HCT116 (cell line): ENCODE results near the gene STK17A.

Source experiments
- CTCF ChIP-seq, 3 experiments: fragments of 200-600 bp in 1 of 3; sonication (generic) in 1 of 3; IDR thresholded peaks in 2 of 3; conservative IDR thresholded peaks in 1 of 3; 2 replicates each; pipeline ENCODE4 v1.5.1; 2012 to 2017; ENCODE audit warnings: low read depth in 2 of 3, low read length in 2 of 3, antibody characterized with exemption in 1 of 3, borderline replicate concordance in 1 of 3, control low read depth in 1 of 3, mild to moderate bottlenecking in 1 of 3, mixed read lengths in 1 of 3, mixed run types in 1 of 3, moderate library complexity in 1 of 3; ENCODE audit not compliant: insufficient read depth in 1 of 3
- EZH2 ChIP-seq: fragments of 200-600 bp; sonication (generic); IDR thresholded peaks from 2 replicates; pipeline ENCODE4 v1.6.1; 2017; ENCODE audit warnings: antibody characterized with exemption, mixed run types
- MAX ChIP-seq: IDR thresholded peaks from 2 replicates; pipeline ENCODE4 v1.6.1; 2012
- POLR2A ChIP-seq: IDR thresholded peaks from 2 replicates; pipeline ENCODE4 v1.7.0; 2011; ENCODE audit warnings: borderline replicate concordance; ENCODE audit not compliant: insufficient read depth, insufficient read length; ENCODE audit errors: extremely low read depth
- POLR2AphosphoS5 ChIP-seq: IDR thresholded peaks from 2 replicates; pipeline ENCODE4 v1.6.1; 2011; ENCODE audit warnings: mild to moderate bottlenecking, low read depth, low read length, moderate library complexity
- YY1 ChIP-seq: IDR thresholded peaks from 2 replicates; pipeline ENCODE4 v1.6.1; 2011; ENCODE audit warnings: low read length, low read depth, moderate library complexity, mild to moderate bottlenecking; ENCODE audit not compliant: insufficient replicate concordance; ENCODE audit errors: extremely low read depth
- ZFX ChIP-seq: fragments of 450-650 bp; IDR thresholded peaks from 2 replicates; pipeline ENCODE4 v1.6.1; 2017

GRCh38 chr7:43586251-43586900 lies 3.5 kb downstream of the STK17A start:
- TF ChIP-seq CTCF (IDR thresholded peaks at IDR 0.05 in 2 of 3, conservative IDR thresholded peaks at IDR 0.05 in 1 of 3; ENCODE audit: borderline replicate concordance in 1 of 3, insufficient read depth in 1 of 3, low read depth in 2 of 3, low read length in 2 of 3): no peak
- no peak for TF ChIP-seq MAX
- TF ChIP-seq POLR2AphosphoS5: no peak
- TF ChIP-seq EZH2: no peak
- no peak for TF ChIP-seq ZFX
- TF ChIP-seq YY1: no peak
- TF ChIP-seq POLR2A: no peak
